Dermis microvascular lymphatic vessel endothelial cell (primary cell): ENCODE measurements around the gene GHR. TPM values are rescaled to one million over a fixed set of nuclear protein-coding genes. Genes with fewer than 3 reads are reported as not detected.

Source experiments
- DNase-seq, 2 donors: peaks; one replicate each; pipeline versions ENCODE4 v3.0.0 to v3.0.0-alpha.2; 2010; ENCODE audit warnings: low read depth in 2 of 2
- total RNA-seq: library from RNA; depleted of rRNA; stranded (reverse); fragments of >200 nt; gene quantifications from 2 replicates; pipeline ENCODE4 v1.2.1, GENCODE V29; 2014

Gene GHR
- total RNA-seq, 1 donor from 2014 or later: 3.1 TPM

DNA sequence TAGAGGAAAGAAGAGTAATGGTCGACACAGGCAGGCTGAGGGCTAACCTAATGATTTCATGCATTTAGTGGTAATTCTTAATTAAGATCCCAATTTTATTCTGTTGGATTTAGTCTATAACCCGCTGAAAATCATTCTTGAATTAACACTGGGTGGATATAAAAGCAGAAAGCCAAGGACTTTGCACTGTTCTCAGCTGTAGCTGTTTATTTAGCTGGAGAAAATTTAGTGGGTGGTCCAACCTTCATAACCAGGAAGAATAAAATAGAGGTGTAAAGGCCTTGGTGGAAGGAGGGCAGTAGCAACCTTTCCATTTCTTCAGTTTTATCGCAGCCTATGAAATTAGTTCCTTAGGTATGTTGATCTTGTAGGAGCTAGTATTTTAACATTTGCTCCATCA, 92.3 kb downstream of the GHR start:
- DNase-seq: no peak

DNA sequence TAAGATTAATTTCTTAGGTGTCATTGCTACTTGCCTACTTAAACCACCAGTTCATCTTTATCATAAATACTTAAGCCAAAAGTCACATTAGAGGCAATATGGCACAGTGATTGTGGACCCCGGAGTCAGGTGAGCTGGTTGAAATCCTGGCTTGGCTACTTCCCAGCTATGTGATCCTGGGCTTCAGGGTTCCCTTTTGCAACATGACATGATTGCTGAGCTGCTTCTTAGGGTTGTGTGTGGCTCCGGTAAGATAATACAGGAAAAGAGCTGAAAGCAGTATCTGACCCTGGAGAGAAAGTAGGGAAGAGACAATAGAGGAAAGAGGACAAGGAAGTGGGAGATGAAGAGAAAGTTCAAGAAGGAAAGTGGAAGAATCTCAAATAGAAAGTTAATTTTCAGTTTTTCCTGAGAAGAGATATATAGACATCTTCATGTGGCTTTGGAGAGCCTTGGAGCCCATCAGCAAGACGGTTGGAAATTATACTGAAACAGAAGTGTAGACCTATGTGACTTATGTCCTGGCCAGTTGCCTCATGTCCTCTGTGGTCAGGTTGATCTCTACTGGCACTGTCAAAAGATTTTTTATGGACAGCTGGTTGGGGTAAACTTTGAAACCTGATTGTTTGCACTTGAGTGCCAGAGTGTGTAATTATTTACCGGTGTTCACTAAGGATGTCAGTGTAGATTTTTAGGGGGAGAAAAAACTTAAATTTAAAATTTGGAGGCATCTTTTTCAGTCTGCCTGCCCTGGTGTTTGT, 93.2 kb downstream of the GHR start:
- DNase-seq: no peak

DNA sequence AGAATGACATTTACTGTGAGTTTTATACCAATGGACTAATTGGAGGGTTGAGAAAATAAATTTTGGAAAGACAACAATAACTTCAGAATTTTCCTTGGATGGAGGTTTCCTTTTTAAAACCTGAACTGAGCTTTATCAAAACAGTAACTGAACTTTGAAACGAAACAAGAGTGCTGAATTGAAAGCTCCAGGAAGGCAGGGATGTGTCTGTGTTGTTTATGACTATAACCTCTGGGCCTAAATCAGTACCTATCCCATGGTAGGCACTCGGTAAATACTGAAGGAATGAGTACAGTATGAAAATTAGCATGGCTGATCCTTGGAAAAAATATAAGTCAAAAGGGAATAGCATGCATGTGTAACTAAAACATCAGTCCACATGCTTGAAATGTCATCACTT, 93.9 kb downstream of the GHR start:
- no peak for DNase-seq

DNA sequence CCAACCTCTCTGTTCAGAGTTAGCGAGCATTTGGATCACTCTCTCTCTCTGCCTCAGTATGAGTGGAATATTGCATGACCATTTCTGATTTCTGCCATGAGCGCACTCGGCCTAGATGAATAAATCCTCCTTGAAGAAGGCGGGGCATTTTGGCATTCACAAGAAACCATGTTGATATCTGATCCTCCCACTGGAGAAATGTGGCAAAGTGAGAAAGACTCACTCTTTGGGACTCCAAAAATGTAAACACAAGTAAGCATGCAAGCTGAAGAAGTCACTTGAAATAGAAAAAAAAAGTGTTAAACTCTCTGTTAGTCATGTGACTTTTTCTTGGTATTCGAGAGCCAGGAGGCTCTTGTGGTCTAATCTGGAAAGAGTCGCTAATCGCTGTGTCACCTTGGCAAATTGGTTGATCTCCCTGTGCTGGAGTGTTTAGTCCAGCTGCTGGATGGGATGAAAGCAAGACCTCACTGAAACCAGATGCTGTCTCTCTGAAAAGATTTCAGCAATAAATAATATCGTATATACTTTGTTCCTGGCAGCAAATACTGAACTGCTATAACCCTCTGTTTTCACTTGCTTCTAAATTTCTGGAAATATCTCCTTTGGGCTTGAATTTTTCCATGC, 95.5 kb downstream of the GHR start:
- no peak for DNase-seq

DNA sequence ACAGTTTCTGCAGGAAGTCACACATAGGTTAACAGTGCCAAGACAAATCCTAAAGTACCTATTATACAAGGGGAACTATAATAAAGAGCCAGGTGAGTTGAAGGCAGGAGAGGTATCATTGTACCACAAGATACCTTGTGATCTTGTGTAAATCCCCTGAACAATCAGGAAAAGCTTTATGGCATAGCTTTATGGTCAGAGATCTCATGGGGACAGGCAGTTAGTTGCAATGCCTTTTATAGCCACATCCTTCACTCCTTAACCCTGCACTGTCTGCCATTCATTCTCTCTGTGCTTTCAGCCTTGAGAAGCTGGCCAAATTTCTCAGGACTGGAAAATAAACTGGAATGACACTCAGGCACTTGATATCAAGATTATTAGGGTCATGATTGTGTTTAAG, 97.0 kb downstream of the GHR start:
- no peak for DNase-seq

DNA sequence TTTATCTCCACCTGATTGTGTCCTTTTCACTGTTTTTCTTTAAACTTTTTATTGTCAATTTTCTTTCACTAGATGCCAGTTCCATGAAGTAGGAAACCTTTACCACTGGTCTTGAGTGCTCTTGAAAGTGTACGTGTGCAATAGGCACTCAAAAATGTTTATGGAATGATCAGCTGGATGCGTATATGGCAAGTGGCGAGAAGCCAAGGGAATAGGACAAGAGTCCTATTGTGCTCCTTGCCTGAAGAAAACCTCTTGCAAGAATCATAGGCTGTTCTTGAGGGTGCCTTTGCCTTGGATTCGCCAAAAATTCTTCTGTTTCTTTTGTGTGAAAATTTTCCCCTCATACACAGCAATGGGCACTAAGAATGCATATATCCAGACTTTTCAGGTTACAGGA, 97.7 kb downstream of the GHR start:
- no peak for DNase-seq

DNA sequence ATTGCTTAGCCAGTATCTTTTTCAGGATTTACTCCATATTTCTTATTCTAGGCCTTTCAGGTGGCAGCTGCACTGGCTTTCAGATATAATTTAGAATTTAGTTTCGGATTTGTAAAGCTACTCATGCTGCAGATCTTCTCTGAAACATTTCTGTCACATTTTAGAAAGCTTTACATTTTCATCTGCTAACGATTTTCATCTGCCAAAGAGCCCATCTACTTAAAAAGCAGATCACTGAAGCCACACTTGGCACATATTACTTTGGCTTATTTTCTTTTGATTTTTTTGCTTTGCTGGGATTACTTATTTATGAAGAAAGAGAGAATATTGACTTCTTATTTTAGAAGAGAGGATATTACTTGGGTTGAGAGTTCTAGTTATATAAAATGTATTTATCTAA, 98.2 kb downstream of the GHR start:
- no peak for DNase-seq

DNA sequence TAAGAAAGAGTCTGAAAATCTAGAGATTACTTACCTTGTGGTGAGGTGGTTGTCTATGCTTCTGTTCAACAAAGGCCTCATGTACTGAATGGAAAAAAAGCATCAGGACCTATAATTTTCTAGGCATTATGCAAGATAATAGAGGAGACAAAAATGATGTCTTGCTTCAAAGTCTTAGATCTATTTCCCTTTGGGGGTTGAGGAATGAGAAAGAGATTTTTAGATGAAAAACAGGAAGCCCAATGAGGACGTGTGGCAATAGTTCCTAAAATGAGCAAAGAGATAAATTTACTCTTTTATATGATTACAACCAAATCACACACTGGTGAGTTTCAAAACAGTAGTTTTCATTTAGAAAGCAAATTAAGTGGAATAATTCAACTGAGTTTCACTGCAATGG, 99.5 kb downstream of the GHR start:
- no peak for DNase-seq

DNA sequence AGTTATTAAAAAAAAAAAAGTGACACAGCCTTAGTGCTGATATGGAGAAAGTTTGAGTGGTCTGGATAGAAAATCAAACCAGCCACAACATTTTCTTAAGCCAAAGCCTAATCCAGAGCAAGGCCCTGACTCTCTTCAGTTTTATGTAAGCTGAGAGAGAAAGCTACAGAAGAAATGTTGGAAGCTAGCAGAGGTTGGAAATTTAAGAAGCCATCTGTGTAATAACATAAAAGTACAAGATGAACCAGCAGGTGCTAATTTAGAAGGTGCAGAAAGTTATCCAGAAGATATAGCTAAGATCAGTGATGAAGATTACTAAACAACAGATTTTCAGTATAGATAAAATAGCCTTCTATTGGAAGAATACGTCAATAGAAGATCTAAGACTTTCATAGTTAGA, 102.9 kb downstream of the GHR start:
- no peak for DNase-seq

DNA sequence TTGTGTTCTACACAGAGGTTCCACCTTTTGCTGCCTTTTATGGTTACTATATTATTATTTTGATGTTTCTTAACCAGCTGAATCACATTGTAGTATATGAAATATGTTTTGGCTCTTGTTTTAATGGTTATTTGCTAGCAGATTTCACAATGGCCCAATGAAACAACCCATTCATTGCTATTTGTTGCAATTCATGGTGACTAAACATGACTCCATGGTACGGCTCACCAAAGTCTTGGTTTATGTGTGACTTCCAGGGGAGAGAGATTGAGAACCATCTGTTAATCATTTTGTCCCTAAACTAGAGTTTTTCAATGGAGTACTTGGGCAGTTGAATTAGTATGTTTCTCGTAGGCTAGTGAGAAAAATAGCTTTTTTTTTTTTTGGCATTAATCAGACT, 108.4 kb downstream of the GHR start:
- no peak for DNase-seq

DNA sequence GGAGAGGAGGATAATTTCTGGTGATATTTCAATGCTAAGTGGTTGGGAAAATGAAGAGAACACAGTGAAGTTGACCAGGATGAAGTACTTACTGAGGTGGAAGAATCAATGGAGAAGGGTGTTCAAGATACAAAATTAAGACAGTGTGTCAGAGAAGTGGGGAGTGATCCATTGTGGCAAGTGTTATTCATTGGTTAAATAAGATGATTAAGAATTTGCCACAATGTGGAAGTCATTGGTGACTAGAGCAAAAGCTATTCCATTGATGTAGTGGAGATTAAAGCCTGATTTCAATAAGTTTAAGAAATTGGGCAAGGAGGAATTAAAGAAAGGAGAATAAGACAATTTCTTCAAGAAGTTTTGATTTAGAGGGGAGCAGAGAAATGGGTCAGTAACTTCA, 118.9 kb downstream of the GHR start:
- DNase-seq: no peak

DNA sequence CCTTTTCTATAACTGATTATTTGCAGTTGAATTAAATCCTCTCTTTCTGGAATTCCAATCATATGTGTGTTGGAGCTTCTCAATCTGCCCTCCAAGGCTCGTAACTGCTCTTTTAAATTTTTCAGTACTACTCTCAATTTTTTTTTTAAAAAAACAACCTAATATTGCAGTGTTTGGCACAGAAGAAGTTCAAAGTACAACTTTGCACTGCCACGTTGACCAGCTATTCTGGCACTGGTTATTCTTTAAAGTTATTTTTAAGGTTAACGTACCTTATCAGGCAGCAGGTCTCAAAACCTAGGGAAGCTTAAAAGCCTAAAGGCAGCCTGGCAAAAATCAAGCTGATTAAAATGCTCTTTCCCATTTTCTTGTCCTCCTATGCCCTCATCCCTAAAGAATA, 120.5 kb downstream of the GHR start:
- DNase-seq: no peak

DNA sequence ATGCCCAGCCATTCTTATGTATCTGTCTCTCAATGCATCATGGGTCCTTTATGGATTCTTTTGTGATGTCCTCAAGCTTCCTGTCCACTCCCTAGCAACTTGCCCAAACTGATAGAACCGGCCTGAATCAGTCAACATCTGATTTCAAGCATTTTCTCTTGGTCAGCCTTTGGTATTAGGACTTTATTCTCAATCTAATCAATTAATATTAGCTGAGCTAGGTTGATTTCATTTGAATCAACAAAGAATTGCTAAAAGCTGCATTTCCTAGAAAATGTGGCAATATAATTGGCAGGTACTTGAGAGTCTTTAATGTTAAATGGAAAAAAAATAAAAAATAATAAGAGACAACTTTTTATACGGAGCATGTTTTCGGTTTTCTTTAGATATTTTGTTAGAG, 121.8 kb downstream of the GHR start:
- no peak for DNase-seq

DNA sequence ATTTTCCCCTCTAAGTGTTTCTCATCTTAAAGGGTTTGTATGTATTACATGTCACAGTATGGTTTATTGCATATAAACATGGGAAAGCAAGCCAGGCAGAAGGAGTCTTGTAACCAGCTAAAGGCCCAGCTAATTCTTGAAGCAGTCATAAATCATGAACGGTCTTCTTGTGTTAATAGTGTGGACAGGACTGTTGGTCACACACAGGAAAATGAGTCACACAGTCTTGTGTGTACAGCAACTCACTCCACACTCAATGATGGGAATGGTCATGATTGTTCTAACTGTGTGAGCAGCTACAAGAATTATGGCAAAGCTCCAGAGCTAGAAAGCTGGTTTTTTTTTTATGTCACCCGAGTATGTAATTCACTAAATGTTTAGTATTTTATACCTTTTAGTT, 123.9 kb downstream of the GHR start:
- DNase-seq: peak; percentile 73 to 96

DNA sequence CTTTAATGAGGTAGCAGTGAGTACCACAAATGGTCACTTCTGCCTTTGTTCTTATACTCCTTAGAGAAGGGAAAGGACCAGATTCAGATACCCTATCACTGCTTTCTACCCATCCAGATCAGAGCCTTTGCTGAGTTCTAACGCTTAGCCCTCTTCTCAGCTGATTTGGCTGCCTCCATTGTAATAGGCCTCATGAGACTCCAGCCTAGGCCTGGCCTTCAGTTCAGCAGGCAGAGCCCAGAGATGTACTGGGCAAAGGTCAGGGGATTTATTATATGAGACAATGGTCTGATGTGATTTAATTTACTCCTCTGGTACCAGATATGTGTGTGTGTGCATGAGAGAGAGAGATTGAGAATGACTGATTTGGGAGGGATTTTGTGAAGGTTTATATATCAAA, 124.7 kb downstream of the GHR start:
- DNase-seq: no peak

DNA sequence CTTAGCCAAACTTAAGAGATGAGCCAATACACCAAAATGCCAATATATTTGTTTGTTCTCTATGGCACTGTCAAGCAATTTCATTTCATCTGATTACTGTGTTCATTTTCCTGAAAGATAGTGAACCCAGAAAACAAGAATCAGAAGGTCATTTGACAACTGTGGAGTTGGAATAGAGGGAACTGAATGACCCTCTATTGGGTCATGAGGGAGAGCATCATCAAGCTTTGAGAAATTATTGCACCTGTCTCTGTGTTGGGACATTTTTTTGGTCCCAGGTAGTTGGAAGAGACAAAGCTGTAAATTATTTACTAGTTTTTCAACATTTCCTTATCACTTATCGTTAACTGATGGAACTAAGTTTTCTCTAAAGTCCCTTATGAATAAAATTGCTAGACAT, 129.4 kb downstream of the GHR start:
- no peak for DNase-seq

DNA sequence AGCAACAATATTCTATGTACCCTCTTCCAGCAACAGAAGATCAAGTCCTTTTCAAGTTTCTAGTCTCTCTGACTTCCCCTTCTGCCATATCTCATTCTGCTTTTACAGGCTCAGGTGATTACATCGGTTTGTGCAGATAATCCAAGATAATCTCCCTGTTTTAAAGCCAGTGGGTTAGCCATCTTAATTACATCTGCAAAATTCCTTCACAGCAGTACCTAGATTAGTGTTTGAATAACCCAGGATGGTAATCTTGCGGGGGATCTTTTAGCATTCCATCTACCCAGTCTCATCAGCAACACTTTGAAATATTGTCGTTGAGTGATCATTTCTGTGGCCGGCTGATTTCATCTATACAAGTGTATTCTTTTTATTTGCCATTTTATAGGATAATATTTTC, 130.2 kb downstream of the GHR start:
- no peak for DNase-seq

DNA sequence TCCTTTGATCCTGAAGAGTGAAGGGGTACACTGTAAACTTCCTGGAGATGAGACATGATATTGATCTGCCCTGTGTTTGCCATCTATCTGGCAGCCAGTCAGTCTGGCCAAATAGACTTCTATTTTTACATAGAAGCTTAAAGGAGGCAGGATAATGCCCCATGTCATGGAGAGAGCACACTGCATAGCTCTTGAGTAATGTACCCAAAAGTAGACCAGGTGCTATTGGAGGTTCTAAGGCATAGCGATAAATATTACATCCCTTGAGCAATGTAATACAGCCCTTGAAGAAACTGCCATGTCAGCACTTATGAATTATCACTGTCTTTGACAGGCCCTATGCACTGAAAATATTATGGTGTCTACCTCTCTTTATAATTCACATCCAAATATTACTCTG, 131.8 kb downstream of the GHR start:
- DNase-seq: no peak

DNA sequence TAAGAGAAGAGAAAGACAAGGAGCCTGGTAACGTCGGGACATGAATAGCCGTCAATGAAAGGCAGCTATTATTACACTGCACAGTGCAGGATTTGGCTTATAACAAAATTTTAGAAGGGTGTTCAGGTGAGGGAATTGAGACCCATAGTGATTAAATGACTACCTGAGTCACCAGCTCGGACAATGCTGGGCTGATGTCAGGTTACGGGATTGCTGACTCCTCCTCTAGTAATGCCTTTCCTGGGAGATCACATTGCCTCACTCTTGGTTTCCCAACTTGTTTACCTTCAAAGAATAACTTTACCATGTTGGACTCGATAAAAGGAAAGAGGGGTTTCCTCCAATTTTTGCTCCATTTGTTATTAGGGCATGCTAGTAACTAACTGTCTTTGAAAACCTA, 132.6 kb downstream of the GHR start:
- no peak for DNase-seq

DNA sequence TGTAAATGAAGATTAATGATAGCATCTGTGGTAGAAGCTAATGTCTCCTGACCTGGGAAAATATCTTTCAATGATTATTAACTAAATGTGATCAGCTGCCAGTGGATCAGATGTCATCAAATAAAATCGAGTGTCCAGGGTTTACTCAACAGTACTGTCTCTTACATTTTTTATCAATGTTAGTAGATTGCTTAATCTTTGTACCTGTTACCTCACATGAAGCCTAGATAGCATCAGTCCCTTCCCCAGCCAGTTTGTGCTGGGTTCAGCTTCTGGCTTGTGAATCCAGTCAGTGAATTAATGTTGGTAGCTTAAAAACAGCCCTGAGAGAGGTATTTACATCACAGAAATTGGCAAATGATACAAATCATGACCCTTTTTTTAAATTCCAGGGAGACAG, 134.4 kb downstream of the GHR start:
- no peak for DNase-seq

DNA sequence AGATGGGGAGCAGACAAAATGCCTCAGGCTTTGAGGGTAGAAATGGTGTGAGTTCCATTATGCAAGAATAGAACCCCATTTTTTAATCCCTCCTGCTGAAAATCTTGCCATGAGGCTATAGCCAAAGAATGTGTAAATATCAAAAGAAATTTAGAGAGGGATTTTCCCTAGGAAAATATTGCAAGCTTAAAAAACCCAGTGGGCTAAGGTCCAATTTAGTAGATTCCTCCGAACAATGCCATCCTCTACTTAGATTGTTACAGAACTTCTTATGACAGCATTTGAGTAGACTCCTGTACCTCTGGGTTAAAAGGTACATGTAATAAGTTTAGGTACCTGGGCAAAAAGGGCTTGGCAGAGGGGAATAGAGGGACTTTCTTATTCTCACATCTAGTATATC, 138.4 kb downstream of the GHR start:
- DNase-seq: no peak

DNA sequence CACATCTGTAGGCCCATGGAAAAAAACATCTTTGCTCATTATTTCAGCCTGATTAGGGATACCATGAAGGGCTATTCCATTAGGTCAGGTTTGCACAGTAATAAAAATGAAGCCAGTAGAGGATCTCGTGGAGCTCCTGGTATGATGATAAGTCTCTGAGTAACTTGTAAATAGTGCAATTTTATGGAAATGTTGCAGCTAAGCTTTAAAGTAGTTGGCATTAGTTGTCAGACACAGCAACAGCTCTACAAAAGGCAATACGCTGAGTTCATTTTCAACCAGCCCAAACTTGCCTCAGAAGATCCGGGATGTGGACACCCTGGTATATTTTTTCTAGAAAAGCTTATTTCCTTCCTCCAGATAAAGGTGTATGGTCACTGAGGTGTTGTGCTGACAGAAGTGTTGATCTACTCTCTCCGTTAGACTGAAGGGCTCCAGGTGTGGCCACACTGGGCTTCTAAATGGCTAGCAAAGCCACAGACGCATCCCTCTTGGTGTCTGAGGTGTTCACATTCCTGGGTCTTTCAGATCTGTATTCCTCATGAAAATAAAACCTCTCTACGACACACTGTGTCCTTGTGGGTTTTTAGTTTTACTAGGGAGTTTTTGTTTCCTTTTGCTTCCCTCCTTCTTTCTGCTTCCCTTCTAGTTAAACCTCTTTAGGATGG, 141.6 kb downstream of the GHR start:
- no peak for DNase-seq

DNA sequence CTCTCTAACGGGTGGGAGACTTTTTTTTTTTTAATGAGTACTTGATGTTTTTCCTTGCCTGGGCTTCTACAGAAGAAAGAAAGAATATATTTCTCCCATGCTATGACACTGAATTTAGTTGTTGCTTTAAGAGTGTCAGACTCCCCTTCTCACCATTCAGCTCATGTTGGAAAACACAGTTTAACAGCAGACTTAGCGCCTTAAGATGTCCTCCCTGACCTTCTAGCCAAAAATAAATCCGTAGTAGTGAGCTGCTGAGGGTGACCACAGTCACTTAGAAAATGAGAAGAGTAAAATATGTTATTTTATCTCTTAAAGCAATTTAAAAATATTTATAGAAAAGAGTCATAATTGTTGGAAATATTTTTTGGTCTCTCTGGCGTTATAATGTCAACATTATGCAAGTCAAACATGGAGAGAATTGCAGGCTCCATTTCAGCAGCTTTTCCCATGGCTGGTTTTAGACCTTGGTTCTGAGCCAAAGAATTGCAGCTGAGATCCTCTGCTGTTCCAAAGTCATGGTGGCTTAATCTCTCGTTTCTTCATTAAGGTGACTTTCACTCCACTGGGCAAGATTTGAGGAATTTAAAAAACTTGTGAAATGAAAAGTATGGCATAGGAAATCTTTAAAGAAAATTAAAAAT, 143.5 kb downstream of the GHR start:
- DNase-seq: no peak
